ENCODE data around the gene ACO1. TPM values are rescaled to one million over a fixed set of nuclear protein-coding genes. Genes with fewer than 3 reads are reported as not detected.

The ACO1 gene
- total RNA-seq, 1 donor from 2014 or later = 37.6 TPM

DNA sequence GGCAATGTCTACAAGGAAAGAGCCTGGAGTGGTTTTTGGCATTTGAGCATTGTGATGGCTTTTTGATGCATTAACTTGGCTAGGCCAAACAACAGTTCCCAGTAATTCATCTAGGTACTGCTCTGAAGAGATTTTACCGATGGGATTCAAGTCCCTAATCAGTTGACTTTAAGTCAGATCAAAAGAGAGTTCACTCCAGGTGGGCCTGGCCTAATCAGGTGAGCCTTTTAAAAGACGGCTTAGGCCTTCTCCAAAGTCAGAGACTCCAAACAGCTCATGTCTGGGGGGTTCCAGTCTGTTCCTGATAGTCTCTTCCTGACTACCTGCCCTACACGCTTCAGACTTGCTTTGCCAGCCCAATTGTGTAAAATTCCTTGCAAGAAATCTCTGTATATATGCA is 87.9 kb downstream of the ACO1 start:
- H2AFZ ChIP-seq (replicated peaks) = no peak overlapping the region

DNA sequence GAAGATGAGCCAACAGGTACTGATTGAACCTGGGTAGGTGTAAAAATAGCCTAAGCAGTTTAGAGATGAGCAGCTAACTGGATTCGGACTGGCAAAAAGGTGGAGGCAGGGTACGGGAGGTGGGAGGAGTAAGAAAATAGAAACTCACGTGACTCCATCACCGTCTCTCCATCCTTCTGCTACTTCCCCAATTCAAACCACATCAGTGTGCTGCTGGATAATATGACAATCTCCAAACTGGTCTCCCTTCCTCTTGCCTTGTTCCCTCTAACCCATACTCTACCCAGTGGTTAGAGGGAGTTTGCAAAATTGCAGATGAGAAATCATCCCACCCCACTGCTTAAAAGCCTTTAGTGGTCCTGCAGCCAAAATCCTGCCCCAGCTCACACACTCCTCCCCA is 98.9 kb downstream of the ACO1 start:
- H3K4me1 ChIP-seq = no peaks in the 10 kb centered on the region
- no peak overlapping the region for H2AFZ ChIP-seq (replicated peaks)
- Mint-ChIP-seq H3K4me1 (no peaks in the 10 kb centered on the region), H3K4me3 (no peak overlapping the region), H3K36me3 (peaks cover 18% of the 10 kb centered on the region), H3K9me3 (no peaks in the 10 kb centered on the region), H3K27me3 (ENCODE audit: insufficient read depth, low read depth) (no peaks in the 10 kb centered on the region), H3K27ac (no peak overlapping the region)
- H3K9ac ChIP-seq = no peak overlapping the region
- no peaks in the 10 kb centered on the region for H3K79me2 ChIP-seq (ENCODE audit: low read depth)
- H3F3A ChIP-seq (ENCODE audit: low read depth) = no peaks in the 10 kb centered on the region
- H3K27ac ChIP-seq = no peak overlapping the region
- no peaks in the 10 kb centered on the region for H4K20me1 ChIP-seq (ENCODE audit: low read depth)
- H3K4me2 ChIP-seq = no peak overlapping the region
- no peaks in the 10 kb centered on the region for H3K27me3 ChIP-seq
- H3K4me3 ChIP-seq = no peak overlapping the region
- TF ChIP-seq EZH2 (IDR thresholded peaks at IDR 0.05) (no peak), EZH2phosphoT487 (IDR thresholded peaks at IDR 0.05) (no peak)
- TF ChIP-seq, protein P1, sequence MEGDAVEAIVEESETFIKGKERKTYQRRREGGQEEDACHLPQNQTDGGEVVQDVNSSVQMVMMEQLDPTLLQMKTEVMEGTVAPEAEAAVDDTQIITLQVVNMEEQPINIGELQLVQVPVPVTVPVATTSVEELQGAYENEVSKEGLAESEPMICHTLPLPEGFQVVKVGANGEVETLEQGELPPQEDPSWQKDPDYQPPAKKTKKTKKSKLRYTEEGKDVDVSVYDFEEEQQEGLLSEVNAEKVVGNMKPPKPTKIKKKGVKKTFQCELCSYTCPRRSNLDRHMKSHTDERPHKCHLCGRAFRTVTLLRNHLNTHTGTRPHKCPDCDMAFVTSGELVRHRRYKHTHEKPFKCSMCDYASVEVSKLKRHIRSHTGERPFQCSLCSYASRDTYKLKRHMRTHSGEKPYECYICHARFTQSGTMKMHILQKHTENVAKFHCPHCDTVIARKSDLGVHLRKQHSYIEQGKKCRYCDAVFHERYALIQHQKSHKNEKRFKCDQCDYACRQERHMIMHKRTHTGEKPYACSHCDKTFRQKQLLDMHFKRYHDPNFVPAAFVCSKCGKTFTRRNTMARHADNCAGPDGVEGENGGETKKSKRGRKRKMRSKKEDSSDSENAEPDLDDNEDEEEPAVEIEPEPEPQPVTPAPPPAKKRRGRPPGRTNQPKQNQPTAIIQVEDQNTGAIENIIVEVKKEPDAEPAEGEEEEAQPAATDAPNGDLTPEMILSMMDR (IDR thresholded peaks at IDR 0.05) = no peak
- H3K36me3 ChIP-seq = peaks cover 5% of the 10 kb centered on the region
- DNase-seq (ENCODE audit: low spot score) = no peak
- no peaks in the 10 kb centered on the region for H3K9me3 ChIP-seq (ENCODE audit: low read depth)

More for the DNA sequence above, 87.9 kb downstream of the ACO1 start:
- no peak overlapping the region for H3K4me3 ChIP-seq
- H3K27me3 ChIP-seq = no peaks in the 10 kb centered on the region
- no peaks in the 10 kb centered on the region for H3K9me3 ChIP-seq (ENCODE audit: low read depth)
- no peak overlapping the region for H3K9ac ChIP-seq
- H3K36me3 ChIP-seq = no peaks in the 10 kb centered on the region
- H3F3A ChIP-seq (ENCODE audit: low read depth) = no peaks in the 10 kb centered on the region
- Mint-ChIP-seq H3K9me3 (no peaks in the 10 kb centered on the region), H3K4me3 (no peak overlapping the region), H3K36me3 (peaks cover 7% of the 10 kb centered on the region), H3K27me3 (ENCODE audit: insufficient read depth, low read depth) (peaks cover 2% of the 10 kb centered on the region), H3K27ac (no peak overlapping the region), H3K4me1 (no peaks in the 10 kb centered on the region)
- no peak overlapping the region for H3K27ac ChIP-seq
- no peak overlapping the region for H3K4me2 ChIP-seq
- no peaks in the 10 kb centered on the region for H4K20me1 ChIP-seq (ENCODE audit: low read depth)
- TF ChIP-seq EZH2phosphoT487 (IDR thresholded peaks at IDR 0.05) = no peak
- TF ChIP-seq, protein P1 (IDR thresholded peaks at IDR 0.05) = no peak
- no peak for TF ChIP-seq EZH2 (IDR thresholded peaks at IDR 0.05)
- H3K79me2 ChIP-seq (ENCODE audit: low read depth) = no peaks in the 10 kb centered on the region
- no peak for DNase-seq (ENCODE audit: low spot score)
- no peaks in the 10 kb centered on the region for H3K4me1 ChIP-seq

DNA sequence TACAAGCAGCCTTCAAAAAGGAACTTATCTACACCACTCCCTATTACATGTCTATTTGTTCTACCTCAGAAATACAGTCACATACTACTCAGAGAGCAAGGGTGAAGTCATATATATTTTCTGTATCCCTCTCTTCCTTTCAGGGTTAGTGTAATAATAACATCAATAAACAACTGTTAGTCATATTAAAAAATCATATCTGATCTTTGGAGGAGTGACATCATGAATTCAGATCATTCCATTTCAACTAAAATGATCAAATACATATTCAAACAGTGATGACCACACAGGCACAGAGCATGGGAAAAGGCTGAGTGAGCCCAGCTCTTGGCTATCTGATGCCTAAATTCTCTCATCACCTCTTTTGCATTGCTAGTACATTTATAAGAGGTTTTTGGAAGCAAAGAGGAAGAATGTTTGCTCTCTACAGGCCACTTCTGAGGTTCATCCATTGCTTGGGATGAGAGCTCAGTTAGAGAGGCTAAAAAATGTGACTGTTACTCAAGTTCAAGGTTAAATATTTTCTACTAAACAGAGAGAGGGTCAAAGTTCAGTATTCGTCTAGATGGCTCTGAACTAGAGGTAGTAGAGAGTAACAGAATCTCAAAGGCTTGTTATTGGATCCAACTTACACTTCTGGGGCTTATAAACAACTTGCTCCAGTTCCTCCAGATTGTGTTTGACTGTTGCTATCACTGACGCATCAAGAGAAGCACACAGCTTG is 102.6 kb downstream of the ACO1 start:
- H3K4me3 ChIP-seq = no peak overlapping the region
- Mint-ChIP-seq H3K27ac (no peak overlapping the region), H3K4me1 (peaks cover 4% of the 10 kb centered on the region), H3K36me3 (peaks cover 16% of the 10 kb centered on the region), H3K27me3 (ENCODE audit: insufficient read depth, low read depth) (no peaks in the 10 kb centered on the region), H3K4me3 (no peak overlapping the region), H3K9me3 (no peaks in the 10 kb centered on the region)
- H3K27me3 ChIP-seq = no peaks in the 10 kb centered on the region
- no peaks in the 10 kb centered on the region for H4K20me1 ChIP-seq (ENCODE audit: low read depth)
- no peaks in the 10 kb centered on the region for H3K36me3 ChIP-seq
- no peak for DNase-seq (ENCODE audit: low spot score)
- H3K9me3 ChIP-seq (ENCODE audit: low read depth) = no peaks in the 10 kb centered on the region
- H3K9ac ChIP-seq = no peak overlapping the region
- no peak for TF ChIP-seq EZH2 (IDR thresholded peaks at IDR 0.05)
- TF ChIP-seq, protein P1 (IDR thresholded peaks at IDR 0.05) = no peak
- no peak overlapping the region for H2AFZ ChIP-seq (replicated peaks)
- H3K4me2 ChIP-seq = no peak overlapping the region
- H3K4me1 ChIP-seq = no peaks in the 10 kb centered on the region
- no peak overlapping the region for H3K27ac ChIP-seq
- H3K79me2 ChIP-seq (ENCODE audit: low read depth) = no peaks in the 10 kb centered on the region
- H3F3A ChIP-seq (ENCODE audit: low read depth) = no peaks in the 10 kb centered on the region
